Effector memory CD8-positive, alpha-beta T cell (primary cell): Measurements from ENCODE around the gene SERPINE1.
"Not testable (repeated sequence)": the region's sequence is repeated elsewhere in the genome, so short reads cannot be mapped to it uniquely, and the experiment has no call there.

Source experiments
- ATAC-seq: fragments of 150-1000 bp; cut with Tn5 transposase; replicated peaks from 2 replicates; pipeline ENCODE4 v1.10.0; 2021; ENCODE audit warnings: mild to moderate bottlenecking, moderate library complexity
- DNase-seq, 3 experiments: peaks; one replicate each; pipeline ENCODE4 v3.0.0; 2021
- H3K27ac Mint-ChIP-seq, 2 donors: one replicate each; pipeline ENCODE4 v1.8.0; 2022; ENCODE audit warnings: mild to moderate bottlenecking in 2 of 2, mixed read lengths in 2 of 2, moderate library complexity in 2 of 2
- H3K27me3 Mint-ChIP-seq, 2 donors: one replicate each; pipeline ENCODE4 v1.8.0; 2022; ENCODE audit warnings: mixed read lengths in 2 of 2
- H3K36me3 Mint-ChIP-seq: one replicate; pipeline ENCODE4 v1.8.0; 2022; ENCODE audit warnings: mild to moderate bottlenecking, moderate library complexity, mixed read lengths; ENCODE audit not compliant: insufficient read depth
- H3K4me1 Mint-ChIP-seq, 2 donors: one replicate each; pipeline ENCODE4 v1.8.0; 2022; ENCODE audit warnings: low read depth in 2 of 2, mixed read lengths in 2 of 2
- H3K4me3 Mint-ChIP-seq, 2 donors: one replicate each; pipeline ENCODE4 v1.8.0; 2022; ENCODE audit warnings: mild to moderate bottlenecking in 2 of 2, mixed read lengths in 2 of 2, moderate library complexity in 2 of 2
- H3K9me3 Mint-ChIP-seq, 2 donors: one replicate each; pipeline ENCODE4 v1.8.0; 2022; ENCODE audit warnings: mixed read lengths in 2 of 2

SERPINE1 gene

GRCh38 chr7:101121991-101122932, 4.6 kb upstream of the SERPINE1 start:
- no peak for ATAC-seq
- no peak overlapping the region for H3K27ac Mint-ChIP-seq
- peak overlapping the region in 1 of 2 donors; percentile 29 for H3K4me3 Mint-ChIP-seq
- no peaks in the 10 kb centered on the region for H3K9me3 Mint-ChIP-seq
- H3K4me1 Mint-ChIP-seq = peaks cover 25 to 26% of the 10 kb centered on the region in 2 donors
- H3K36me3 Mint-ChIP-seq = no peaks in the 10 kb centered on the region
- H3K27me3 Mint-ChIP-seq = peaks cover 70 to 100% of the 10 kb centered on the region in 2 donors
- DNase-seq = no peak

DNA sequence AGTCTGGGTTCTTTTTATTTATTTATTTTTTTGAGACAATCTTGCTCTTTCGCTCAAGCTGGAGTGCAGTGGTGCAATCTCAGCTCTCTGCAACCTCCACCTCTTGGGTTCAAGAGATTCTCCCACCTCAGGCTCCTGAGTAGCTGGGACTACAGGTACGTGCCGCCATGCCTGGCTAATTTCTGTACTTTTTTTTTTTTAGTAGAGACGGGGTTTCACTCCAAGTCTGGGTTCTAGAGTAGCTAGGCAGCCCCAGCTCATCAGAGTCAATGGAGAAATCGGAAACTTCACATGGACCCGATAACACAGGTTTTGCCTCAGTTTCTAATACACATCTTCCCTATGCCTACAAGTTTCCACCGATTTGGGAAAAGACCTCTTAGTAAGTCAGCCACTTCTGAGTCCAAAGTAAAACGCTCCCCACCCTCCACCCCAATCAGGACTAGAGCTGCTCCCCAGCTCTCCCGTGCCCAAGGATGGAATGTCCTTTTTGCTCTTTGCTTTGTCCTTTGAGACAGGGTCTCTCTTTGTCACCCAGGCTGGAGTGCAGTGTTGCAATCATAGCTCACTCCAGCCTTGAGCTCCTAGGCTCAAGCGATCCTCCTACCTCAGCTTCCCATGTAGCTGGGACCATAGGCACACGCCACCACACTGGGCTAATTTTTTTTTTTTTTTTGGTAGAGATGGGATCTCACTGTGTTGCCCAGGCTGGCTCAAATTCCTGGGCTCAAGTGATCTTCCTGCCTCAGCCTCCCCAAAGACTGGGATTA, 3.8 kb upstream of the SERPINE1 start:
- Mint-ChIP-seq H3K4me1 (peaks cover 27 to 28% of the 10 kb centered on the region in 2 donors), H3K27ac (no peak overlapping the region), H3K36me3 (no peaks in the 10 kb centered on the region), H3K9me3 (no peaks in the 10 kb centered on the region), H3K27me3 (peaks cover 67 to 94% of the 10 kb centered on the region in 2 donors), H3K4me3 (no peak overlapping the region)
- no peak for DNase-seq
- no peak for ATAC-seq

- ATAC-seq (no peak), DNase-seq (no peak)
- Mint-ChIP-seq H3K9me3 (no peaks in the 10 kb centered on the region), H3K27ac (no peak overlapping the region), H3K36me3 (no peaks in the 10 kb centered on the region), H3K27me3 (peaks cover 63 to 88% of the 10 kb centered on the region in 2 donors), H3K4me3 (no peak overlapping the region), H3K4me1 (peaks cover 27 to 31% of the 10 kb centered on the region in 2 donors)
These were observed 3.2 kb upstream of the SERPINE1 start for GRCh38 chr7:101123703-101124068.

GRCh38 chr7:101124376-101125056, 2.4 kb upstream of the SERPINE1 start:
- Mint-ChIP-seq H3K27me3 (peaks cover 54 to 82% of the 10 kb centered on the region in 2 donors), H3K27ac (no peak overlapping the region), H3K4me3 (no peak overlapping the region), H3K4me1 (peaks cover 27 to 31% of the 10 kb centered on the region in 2 donors), H3K9me3 (no peaks in the 10 kb centered on the region), H3K36me3 (no peaks in the 10 kb centered on the region)
- DNase-seq (no peak), ATAC-seq (no peak)

- peaks cover 53 to 79% of the 10 kb centered on the region in 2 donors for H3K27me3 Mint-ChIP-seq
- H3K4me3 Mint-ChIP-seq = peak overlapping the region; percentile 64 to 74
- DNase-seq (peak in 2 of 3 experiments; percentile 7 to 8), ATAC-seq (peak; percentile 59)
- no peaks in the 10 kb centered on the region for H3K36me3 Mint-ChIP-seq
- peak overlapping the region; percentile 20 to 63 for H3K27ac Mint-ChIP-seq
- peaks cover 27 to 31% of the 10 kb centered on the region in 2 donors for H3K4me1 Mint-ChIP-seq
- H3K9me3 Mint-ChIP-seq = no peaks in the 10 kb centered on the region
These were observed 784 bp upstream of the SERPINE1 start for GRCh38 chr7:101125989-101126650.

- no peaks in the 10 kb centered on the region for H3K9me3 Mint-ChIP-seq
- H3K36me3 Mint-ChIP-seq = peaks cover 3% of the 10 kb centered on the region
- H3K4me1 Mint-ChIP-seq = peaks cover 21 to 27% of the 10 kb centered on the region in 2 donors
- peak overlapping the region in 1 of 2 donors; percentile 63 for H3K27ac Mint-ChIP-seq
- peaks cover 44 to 77% of the 10 kb centered on the region in 2 donors for H3K27me3 Mint-ChIP-seq
- ATAC-seq (no peak), DNase-seq (no peak)
- H3K4me3 Mint-ChIP-seq = peak overlapping the region; percentile 64 to 74
These were observed 646 bp downstream of the SERPINE1 start for GRCh38 chr7:101127460-101128039.

GRCh38 chr7:101128040-101128834, 1.3 kb downstream of the SERPINE1 start:
- DNase-seq (no peak), ATAC-seq (no peak)
- H3K27ac Mint-ChIP-seq = peak overlapping the region in 1 of 2 donors; percentile 56
- no peak overlapping the region for H3K4me3 Mint-ChIP-seq
- H3K4me1 Mint-ChIP-seq = peaks cover 21 to 27% of the 10 kb centered on the region in 2 donors
- peaks cover 40 to 76% of the 10 kb centered on the region in 2 donors for H3K27me3 Mint-ChIP-seq
- H3K9me3 Mint-ChIP-seq = no peaks in the 10 kb centered on the region
- peaks cover 4% of the 10 kb centered on the region for H3K36me3 Mint-ChIP-seq

DNA sequence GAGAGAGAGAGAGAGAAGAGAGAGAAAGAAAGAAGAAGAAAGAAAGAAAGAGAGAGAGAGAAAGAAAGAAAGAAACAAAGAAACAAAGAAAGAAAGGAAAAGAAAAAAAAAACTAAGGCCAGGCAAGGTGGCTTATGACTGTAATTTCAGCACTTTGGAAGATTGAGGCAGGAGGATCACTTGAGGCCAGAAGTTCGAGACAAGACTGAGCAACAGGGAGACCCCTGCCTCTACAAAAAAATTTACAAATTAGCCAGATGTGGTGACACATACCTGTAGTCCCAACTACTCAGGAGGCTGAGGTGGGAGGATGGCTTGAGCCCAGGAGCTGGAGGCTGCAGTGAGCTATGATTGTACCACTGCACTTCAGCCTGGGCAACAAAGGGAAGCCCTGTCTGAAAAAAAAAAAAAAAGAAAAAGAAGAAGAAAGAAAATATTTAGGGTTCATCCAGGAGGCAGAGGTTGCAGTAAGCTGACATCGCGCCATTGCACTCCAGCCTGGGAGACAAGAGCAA, 2.8 kb downstream of the SERPINE1 start:
- H3K36me3 Mint-ChIP-seq = peaks cover 4% of the 10 kb centered on the region
- H3K27ac Mint-ChIP-seq = no peak overlapping the region
- peaks cover 18 to 24% of the 10 kb centered on the region in 2 donors for H3K4me1 Mint-ChIP-seq
- ATAC-seq (no peak), DNase-seq (no peak)
- H3K27me3 Mint-ChIP-seq = peaks cover 44 to 76% of the 10 kb centered on the region in 2 donors
- H3K9me3 Mint-ChIP-seq = no peaks in the 10 kb centered on the region
- no peak overlapping the region for H3K4me3 Mint-ChIP-seq

- H3K9me3 Mint-ChIP-seq, DNase-seq, ATAC-seq, H3K36me3 Mint-ChIP-seq, H3K27ac Mint-ChIP-seq, H3K4me3 Mint-ChIP-seq: not testable (repeated sequence)
- Mint-ChIP-seq H3K27me3 (peaks cover 32 to 71% of the 10 kb centered on the region in 2 donors), H3K4me1 (peaks cover 7 to 11% of the 10 kb centered on the region in 2 donors)
These were observed 6.0 kb downstream of the SERPINE1 start for GRCh38 chr7:101132626-101133600.

- Mint-ChIP-seq H3K36me3 (peaks cover 11% of the 10 kb centered on the region), H3K4me1 (peaks cover 10 to 20% of the 10 kb centered on the region in 2 donors), H3K27me3 (peaks cover 32 to 71% of the 10 kb centered on the region in 2 donors), H3K4me3 (no peak overlapping the region), H3K9me3 (no peaks in the 10 kb centered on the region), H3K27ac (no peak overlapping the region)
- no peak for DNase-seq
- ATAC-seq = no peak
These were observed 6.9 kb downstream of the SERPINE1 start for GRCh38 chr7:101133621-101134398.
